Frontal cortex (tissue), 4 donors: ENCODE measurements around the gene ETNK2. TPM values are rescaled to one million over a fixed set of nuclear protein-coding genes. Genes with fewer than 3 reads are reported as not detected.

Experiments used
- DNase-seq, 2 donors: peaks; one replicate each; pipeline ENCODE4 v3.0.0; 2012; ENCODE audit warnings: low spot score in 2 of 2
- FAIRE-seq: peaks from 2 replicates; lab custom pipeline; 2012; peaks lifted over from hg19 to GRCh38; lab: Jason Lieb, UNC
- total RNA-seq: library from RNA; depleted of rRNA; stranded (reverse); fragments of >200 nt; gene quantifications from one replicate; pipeline ENCODE4 v1.2.3, GENCODE V29; 2014
- donor health status: control.
- donor health status: control.
- donor health status: control.

ETNK2 gene
- total RNA-seq, 1 donor from 2014 or later, result 31.0 TPM

GRCh38 chr1:204130178-204130577 lies 21.7 kb downstream of the ETNK2 start:
- FAIRE-seq, result no peak

GRCh38 chr1:204128964-204129896 lies 22.6 kb downstream of the ETNK2 start:
- no peak for FAIRE-seq
- peak; percentile 81 to 87 for DNase-seq

More at GRCh38 chr1:204130178-204130577, 21.7 kb downstream of the ETNK2 start:
- no peak for DNase-seq

- FAIRE-seq (no peak), DNase-seq (no peak)
These were observed 23.3 kb downstream of the ETNK2 start for GRCh38 chr1:204128464-204128963.

- FAIRE-seq (no peak), DNase-seq (peak; percentile 71 to 82)
These were observed 24.1 kb downstream of the ETNK2 start for GRCh38 chr1:204127597-204128242.

- no peak for FAIRE-seq
These were observed 24.9 kb downstream of the ETNK2 start for GRCh38 chr1:204126956-204127355.

GRCh38 chr1:204126386-204126785 lies 25.5 kb downstream of the ETNK2 start:
- FAIRE-seq (no peak), DNase-seq (no peak)

More at GRCh38 chr1:204126956-204127355, 24.9 kb downstream of the ETNK2 start:
- no peak for DNase-seq

- no peak for DNase-seq
- FAIRE-seq, result no peak
These were observed 26.0 kb downstream of the ETNK2 start for GRCh38 chr1:204125759-204126351.

GRCh38 chr1:204124639-204125038 lies 27.2 kb downstream of the ETNK2 start:
- FAIRE-seq (no peak), DNase-seq (no peak)

GRCh38 chr1:204123376-204123775 lies 28.5 kb downstream of the ETNK2 start:
- no peak for FAIRE-seq
- no peak for DNase-seq

GRCh38 chr1:204121840-204122555 lies 29.8 kb downstream of the ETNK2 start:
- no peak for DNase-seq
- no peak for FAIRE-seq

- FAIRE-seq (no peak), DNase-seq (no peak)
These were observed 35.3 kb downstream of the ETNK2 start for GRCh38 chr1:204116539-204116938.

GRCh38 chr1:204115116-204115515 lies 36.7 kb downstream of the ETNK2 start:
- FAIRE-seq, result no peak
- no peak for DNase-seq

- DNase-seq, result no peak
- FAIRE-seq, result no peak
These were observed 37.2 kb downstream of the ETNK2 start for GRCh38 chr1:204114606-204115005.

GRCh38 chr1:204113896-204114295 lies 37.9 kb downstream of the ETNK2 start:
- DNase-seq (no peak), FAIRE-seq (no peak)

- FAIRE-seq (no peak), DNase-seq (no peak)
These were observed 38.7 kb downstream of the ETNK2 start for GRCh38 chr1:204112876-204113730.

GRCh38 chr1:204110894-204111633 lies 40.8 kb downstream of the ETNK2 start:
- FAIRE-seq (no peak), DNase-seq (no peak)

- DNase-seq (no peak), FAIRE-seq (no peak)
These were observed 43.3 kb downstream of the ETNK2 start for GRCh38 chr1:204108312-204109141.
